BJ (cell line): ENCODE data around the gene VPS37C. TPM values are rescaled to one million over a fixed set of nuclear protein-coding genes. Genes with fewer than 3 reads are reported as not detected.

ENCODE experiments used
- CTCF ChIA-PET: fragments of 350-600 bp; formaldehyde crosslinking; extraction: SDS; loops from one replicate; lab custom pipeline; 2021; ENCODE audit warnings: antibody characterized with exemption, inconsistent platforms; lab: Yijun Ruan, JAX
- POLR2A ChIA-PET: fragments of 300-600 bp; sonication (Branson Sonifier 250); formaldehyde crosslinking; extraction: SDS; loops from one replicate; lab custom pipeline; 2021; ENCODE audit warnings: antibody characterized with exemption; lab: Charles Lee
- DNase-seq: peaks from one replicate; pipeline ENCODE4 v3.0.0-alpha.2; 2011; ENCODE audit warnings: low read depth
- H3K27me3 ChIP-seq: 2 replicates; pipeline ENCODE4 v1.6.0; 2011; ENCODE audit warnings: low read length; ENCODE audit not compliant: control insufficient read depth, insufficient read depth
- H3K36me3 ChIP-seq: 2 replicates; pipeline ENCODE4 v1.5.1; 2011; ENCODE audit warnings: low read length; ENCODE audit not compliant: control insufficient read depth, insufficient read depth
- H3K4me3 ChIP-seq: 2 replicates; pipeline ENCODE4 v1.5.1; 2011; ENCODE audit warnings: low read depth, mild to moderate bottlenecking, control low read depth, low read length
- polyA plus RNA-seq: library from polyadenylated mRNA; depleted of rRNA; stranded (reverse); fragments of >200 nt; gene quantifications from 2 replicates; pipeline ENCODE4 v1.2.3, GENCODE V29; 2011
- TF ChIP-seq, protein P1 (sequence below): IDR thresholded peaks from 2 replicates; pipeline ENCODE4 v1.5.1; 2011; ENCODE audit warnings: low read depth, mild to moderate bottlenecking, control low read depth, inconsistent platforms, low read length, moderate library complexity; ENCODE audit not compliant: insufficient read depth

VPS37C gene
- polyA plus RNA-seq, 1 experiment, result 17.5 TPM

DNA sequence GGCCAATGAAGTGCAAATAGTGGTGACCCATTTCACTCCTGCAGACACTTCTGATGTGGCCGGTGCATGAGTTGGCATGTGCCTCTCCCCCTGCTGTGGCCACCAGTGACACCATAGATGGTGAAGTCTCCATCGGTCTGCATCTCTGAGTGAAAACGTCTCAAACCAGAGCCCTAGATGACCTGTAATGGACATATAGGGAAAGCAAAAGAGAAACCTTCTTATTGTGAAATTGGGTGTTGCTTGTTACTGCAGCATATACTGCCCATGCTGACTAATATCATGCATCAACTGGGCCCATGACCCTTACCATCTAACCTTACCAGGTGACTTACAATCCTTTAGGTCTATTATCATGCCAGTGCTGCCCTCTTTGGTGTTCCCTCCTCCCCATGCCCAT lies 11.7 kb upstream of the VPS37C start:
- H3K36me3 ChIP-seq, result no peaks in the 10 kb centered on the region
- H3K27me3 ChIP-seq, result peaks cover 10% of the 10 kb centered on the region
- H3K4me3 ChIP-seq, result no peak overlapping the region
- DNase-seq, result no peak
- POLR2A ChIA-PET, result no interaction called here
- CTCF ChIA-PET, result interaction anchor here (1.7 to 3.4 kb wide), 3 partner anchors 44 to 342 kb away, joined by 4 to 22 read pairs (median 10); partner anchors contain the start of gene CD6
- TF ChIP-seq, protein P1, sequence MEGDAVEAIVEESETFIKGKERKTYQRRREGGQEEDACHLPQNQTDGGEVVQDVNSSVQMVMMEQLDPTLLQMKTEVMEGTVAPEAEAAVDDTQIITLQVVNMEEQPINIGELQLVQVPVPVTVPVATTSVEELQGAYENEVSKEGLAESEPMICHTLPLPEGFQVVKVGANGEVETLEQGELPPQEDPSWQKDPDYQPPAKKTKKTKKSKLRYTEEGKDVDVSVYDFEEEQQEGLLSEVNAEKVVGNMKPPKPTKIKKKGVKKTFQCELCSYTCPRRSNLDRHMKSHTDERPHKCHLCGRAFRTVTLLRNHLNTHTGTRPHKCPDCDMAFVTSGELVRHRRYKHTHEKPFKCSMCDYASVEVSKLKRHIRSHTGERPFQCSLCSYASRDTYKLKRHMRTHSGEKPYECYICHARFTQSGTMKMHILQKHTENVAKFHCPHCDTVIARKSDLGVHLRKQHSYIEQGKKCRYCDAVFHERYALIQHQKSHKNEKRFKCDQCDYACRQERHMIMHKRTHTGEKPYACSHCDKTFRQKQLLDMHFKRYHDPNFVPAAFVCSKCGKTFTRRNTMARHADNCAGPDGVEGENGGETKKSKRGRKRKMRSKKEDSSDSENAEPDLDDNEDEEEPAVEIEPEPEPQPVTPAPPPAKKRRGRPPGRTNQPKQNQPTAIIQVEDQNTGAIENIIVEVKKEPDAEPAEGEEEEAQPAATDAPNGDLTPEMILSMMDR, result no peak

DNA sequence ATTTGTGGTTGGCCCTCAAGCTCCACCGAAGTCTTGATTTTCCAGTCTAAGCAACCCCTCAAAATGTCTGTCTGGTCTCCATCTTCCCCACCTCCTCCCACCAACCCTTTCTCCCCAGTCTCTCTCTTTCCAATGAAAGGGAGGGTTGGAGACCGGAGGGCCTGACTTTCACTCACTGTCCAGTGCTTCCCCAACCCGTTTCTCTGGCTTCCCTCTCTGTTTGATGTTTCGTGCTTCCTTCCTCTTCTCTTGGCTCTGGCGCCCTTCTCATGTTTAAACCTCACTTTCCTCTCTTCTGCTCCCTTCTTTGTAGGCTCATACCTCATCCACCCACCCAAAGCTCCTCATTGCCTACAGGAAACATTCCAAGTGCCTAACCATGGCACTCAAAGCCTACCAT lies 11.1 kb upstream of the VPS37C start:
- CTCF ChIA-PET, result interaction anchor here (0.7 to 2.9 kb wide), 6 partner anchors 13 to 342 kb away, joined by 3 to 10 read pairs (median 5); no protein-coding TSS in a partner anchor
- Histone ChIP-seq H3K27me3 (peaks cover 10% of the 10 kb centered on the region), H3K4me3 (no peak overlapping the region), H3K36me3 (no peaks in the 10 kb centered on the region)
- DNase-seq, result no peak
- POLR2A ChIA-PET, result no interaction called here
- TF ChIP-seq, protein P1, result no peak

DNA sequence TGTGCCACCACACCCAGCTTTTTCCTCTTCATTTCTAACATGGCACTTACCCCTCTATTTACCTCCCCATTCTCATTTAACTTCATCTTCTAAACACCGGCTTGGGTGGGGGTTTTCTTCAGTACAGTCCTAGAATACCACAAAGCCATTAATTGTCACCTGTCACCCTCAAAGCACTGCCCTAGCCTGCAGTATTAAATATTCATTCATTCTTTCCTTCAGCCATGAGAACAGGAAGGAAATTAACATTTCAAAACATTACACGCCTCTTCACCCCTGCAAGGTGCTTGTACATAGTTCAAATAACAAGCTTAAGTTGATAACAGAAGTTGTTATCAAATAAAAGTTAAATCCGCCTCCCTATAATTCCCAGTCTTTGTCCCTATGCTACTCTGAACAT lies 10.7 kb upstream of the VPS37C start:
- TF ChIP-seq, protein P1, result no peak
- H3K4me3 ChIP-seq, result no peak overlapping the region
- peaks cover 10% of the 10 kb centered on the region for H3K27me3 ChIP-seq
- ChIA-PET POLR2A (no interaction called here), CTCF (interaction anchor here (0.7 to 2.9 kb wide), 6 partner anchors 12 to 341 kb away, joined by 3 to 10 read pairs (median 5); no protein-coding TSS in a partner anchor)
- DNase-seq, result no peak
- H3K36me3 ChIP-seq, result no peaks in the 10 kb centered on the region

DNA sequence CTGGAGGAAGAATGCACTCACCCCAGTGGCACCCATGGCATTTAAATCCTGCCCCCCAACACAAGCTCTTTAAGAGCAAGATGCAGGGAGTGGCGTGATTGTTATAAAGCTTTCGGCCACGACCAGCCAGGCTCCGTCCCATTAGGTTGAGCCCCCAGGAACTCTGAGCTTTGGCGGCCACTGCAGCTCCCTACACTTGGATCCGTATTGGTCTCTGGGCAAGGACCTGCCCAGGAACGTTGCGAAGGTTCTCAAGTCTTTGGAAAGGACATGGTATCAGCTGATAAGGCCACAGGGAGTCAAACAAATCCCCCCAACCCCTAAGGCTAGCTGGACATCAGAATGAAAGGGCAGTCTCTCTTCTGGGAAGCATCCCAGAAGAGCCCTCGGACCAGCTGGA lies 9.3 kb upstream of the VPS37C start:
- no peak for DNase-seq
- ChIA-PET POLR2A (no interaction called here), CTCF (interaction anchor here (1.4 to 2.9 kb wide), 4 partner anchors 17 to 340 kb away, joined by 3 to 8 read pairs (median 6); no protein-coding TSS in a partner anchor)
- TF ChIP-seq, protein P1, result no peak
- H3K4me3 ChIP-seq, result no peak overlapping the region
- no peaks in the 10 kb centered on the region for H3K36me3 ChIP-seq
- peaks cover 8% of the 10 kb centered on the region for H3K27me3 ChIP-seq

DNA sequence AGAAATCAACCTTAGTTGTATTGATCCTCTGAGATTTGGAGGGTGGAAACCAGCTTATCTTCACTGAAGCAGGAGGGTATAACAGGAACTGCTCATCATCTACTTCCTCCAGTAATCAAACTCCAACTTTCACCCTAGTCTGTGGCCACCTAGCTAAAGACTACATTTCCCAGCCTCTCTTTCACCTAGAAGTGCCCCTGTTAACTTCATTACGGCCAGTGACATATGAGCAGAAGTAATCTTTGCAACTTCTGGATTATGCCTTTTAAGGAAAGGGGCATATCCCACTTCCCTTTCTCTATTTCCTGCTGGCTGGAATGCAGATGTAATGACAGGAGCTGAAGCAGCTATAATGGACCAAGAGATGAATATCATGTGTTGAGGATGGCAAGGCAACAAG lies 7.6 kb upstream of the VPS37C start:
- POLR2A ChIA-PET, result no interaction called here
- Histone ChIP-seq H3K27me3 (peaks cover 2% of the 10 kb centered on the region), H3K4me3 (no peak overlapping the region), H3K36me3 (no peaks in the 10 kb centered on the region)
- CTCF ChIA-PET, result interaction anchor here (2.2 kb wide), 1 partner anchor 338 kb away, joined by 8 read pairs; no protein-coding TSS in a partner anchor
- TF ChIP-seq, protein P1, result no peak
- no peak for DNase-seq
